H1 (cell line): Measurements from ENCODE around the gene NTN1. TPM values are rescaled to one million over a fixed set of nuclear protein-coding genes. Genes with fewer than 3 reads are reported as not detected.
A peak's percentile ranks its signal among the peaks of the same experiment; 100 is the strongest.

ENCODE experiments used
- CTCF ChIA-PET: fragments of 300-600 bp; sonication (Branson Sonifier 250); formaldehyde crosslinking; loops from one replicate; lab custom pipeline; 2021; ENCODE audit not compliant: partially characterized antibody; lab: Charles Lee
- POLR2A ChIA-PET: fragments of 300-600 bp; sonication (Branson Sonifier 250); formaldehyde crosslinking; loops from one replicate; lab custom pipeline; 2021; ENCODE audit warnings: inconsistent platforms; ENCODE audit not compliant: partially characterized antibody; lab: Charles Lee
- DNase-seq, 2 experiments: peaks; one replicate each; pipeline versions ENCODE4 v3.0.0 to v3.0.0-alpha.2; 2010 to 2022; ENCODE audit warnings: low spot score in 2 of 2, low read depth in 1 of 2, mixed read lengths in 1 of 2
- FAIRE-seq: peaks from 2 replicates; lab custom pipeline; 2011; peaks lifted over from hg19 to GRCh38; lab: Jason Lieb, UNC
- H2AFZ ChIP-seq: 2 replicates; pipeline ENCODE4 v1.8.1; 2012; ENCODE audit warnings: low read length, inconsistent platforms
- H2AK5ac ChIP-seq: 2 replicates; pipeline ENCODE4 v1.6.1; 2013; ENCODE audit warnings: low read depth, low read length
- H2BK120ac ChIP-seq: replicated peaks from 2 replicates; pipeline ENCODE3; 2013; ENCODE audit warnings: low read depth, low read length, inconsistent platforms
- H2BK12ac ChIP-seq: 2 replicates; pipeline ENCODE4 v1.6.1; 2013; ENCODE audit warnings: low read depth, low read length
- H2BK15ac ChIP-seq: 2 replicates; pipeline ENCODE4 v1.6.1; 2013; ENCODE audit warnings: low read length
- H2BK20ac ChIP-seq: 2 replicates; pipeline ENCODE4 v1.6.1; 2013; ENCODE audit warnings: low read length
- H2BK5ac ChIP-seq: 2 replicates; pipeline ENCODE4 v1.6.1; 2013; ENCODE audit warnings: low read depth, low read length
- H3K14ac ChIP-seq: 2 replicates; pipeline ENCODE4 v1.6.1; 2013; ENCODE audit warnings: inconsistent platforms; ENCODE audit not compliant: insufficient read length
- H3K18ac ChIP-seq: 2 replicates; pipeline ENCODE4 v1.6.1; 2013; ENCODE audit warnings: low read length; ENCODE audit errors: extremely low read depth
- H3K23ac ChIP-seq: 2 replicates; pipeline ENCODE4 v1.6.1; 2013; ENCODE audit warnings: inconsistent platforms; ENCODE audit not compliant: insufficient read length
- H3K23me2 ChIP-seq: 2 replicates; pipeline ENCODE4 v1.6.1; 2013; ENCODE audit warnings: low read depth, low read length
- H3K27ac ChIP-seq: 2 replicates; pipeline ENCODE4 v1.6.1; 2011; ENCODE audit warnings: low read depth, low read length, inconsistent platforms
- H3K27me3 ChIP-seq, 4 experiments: replicated peaks in 1 of 4; 1 replicate in 1 of 4; 2 replicates in 3 of 4; pipeline versions ENCODE4 v1.6.1 to v1.8.1; 2011 to 2013; ENCODE audit warnings: low read length in 3 of 4, mild to moderate bottlenecking in 3 of 4, inconsistent platforms in 2 of 4, mixed read lengths in 2 of 4, moderate library complexity in 1 of 4; ENCODE audit not compliant: control insufficient read depth in 3 of 4, insufficient read depth in 3 of 4; ENCODE audit errors: extremely low read depth in 1 of 4
- H3K36me3 ChIP-seq, 4 experiments: 2 replicates each; pipeline versions ENCODE4 v1.6.1 to v1.8.1; 2011 to 2013; ENCODE audit warnings: mild to moderate bottlenecking in 4 of 4, low read length in 3 of 4, moderate library complexity in 2 of 4, control low read depth in 1 of 4, inconsistent platforms in 1 of 4; ENCODE audit not compliant: insufficient read depth in 4 of 4, control insufficient read depth in 2 of 4
- H3K4ac ChIP-seq: replicated peaks from 2 replicates; pipeline ENCODE3; 2013; ENCODE audit warnings: low read length, low read depth, mixed read lengths, inconsistent platforms; ENCODE audit not compliant: insufficient read length
- H3K4me1 ChIP-seq, 4 experiments: replicated peaks in 1 of 4; 1 replicate in 1 of 4; 2 replicates in 3 of 4; pipeline versions ENCODE4 v1.6.1 to v1.8.1; 2011 to 2013; ENCODE audit warnings: low read length in 3 of 4, inconsistent platforms in 2 of 4, mixed read lengths in 1 of 4; ENCODE audit not compliant: insufficient read depth in 4 of 4, control insufficient read depth in 3 of 4
- H3K4me2 ChIP-seq, 2 experiments: 2 replicates each; pipeline versions ENCODE4 v1.6.1 to v1.8.1; 2011 to 2013; ENCODE audit warnings: low read depth in 2 of 2, low read length in 2 of 2, control low read depth in 1 of 2, inconsistent platforms in 1 of 2, mild to moderate bottlenecking in 1 of 2; ENCODE audit not compliant: insufficient read depth in 1 of 2
- H3K4me3 ChIP-seq, 4 experiments: fragments of 200-600, 300-600 bp in 1 of 4; sonication (generic), shearing (Covaris generic), sonication (Bioruptor Twin) in 1 of 4; 2 replicates each; pipeline versions ENCODE4 v1.5.1 to v1.8.1; 2011 to 2016; ENCODE audit warnings: low read length in 4 of 4, low read depth in 3 of 4, control low read depth in 2 of 4, inconsistent platforms in 2 of 4, mild to moderate bottlenecking in 2 of 4, mixed read lengths in 1 of 4, moderate library complexity in 1 of 4; ENCODE audit not compliant: insufficient read depth in 2 of 4; ENCODE audit errors: extremely low read depth in 1 of 4
- H3K56ac ChIP-seq: replicated peaks from 2 replicates; pipeline ENCODE3; 2013; ENCODE audit warnings: low read depth, mild to moderate bottlenecking, mixed read lengths, low read length, inconsistent platforms; ENCODE audit not compliant: insufficient read length
- H3K79me1 ChIP-seq: 2 replicates; pipeline ENCODE4 v1.6.1; 2013; ENCODE audit warnings: low read depth, low read length, control low read depth
- H3K79me2 ChIP-seq, 2 experiments: 2 replicates each; pipeline versions ENCODE4 v1.6.1 to v1.8.1; 2012 to 2013; ENCODE audit warnings: low read length in 2 of 2, mild to moderate bottlenecking in 2 of 2, inconsistent platforms in 1 of 2; ENCODE audit not compliant: insufficient read depth in 2 of 2, control insufficient read depth in 1 of 2
- H3K9ac ChIP-seq, 4 experiments: replicated peaks in 1 of 4; 1 replicate in 1 of 4; 2 replicates in 3 of 4; pipeline versions ENCODE4 v1.6.1 to v1.8.1; 2011 to 2013; ENCODE audit warnings: low read depth in 3 of 4, low read length in 3 of 4, control low read depth in 2 of 4, mild to moderate bottlenecking in 2 of 4, moderate library complexity in 2 of 4, inconsistent platforms in 1 of 4; ENCODE audit errors: extremely low read depth in 1 of 4
- H3K9me3 ChIP-seq, 2 experiments: 2 replicates each; pipeline versions ENCODE4 v1.6.1 to v1.8.1; 2012 to 2013; ENCODE audit warnings: mild to moderate bottlenecking in 2 of 2, moderate library complexity in 2 of 2, control low read depth in 1 of 2, inconsistent platforms in 1 of 2, low read depth in 1 of 2, low read length in 1 of 2, mixed read lengths in 1 of 2; ENCODE audit not compliant: insufficient read depth in 2 of 2
- H4K20me1 ChIP-seq, 2 experiments: replicated peaks in 1 of 2; 2 replicates each; pipeline versions ENCODE3 to v1.8.1; 2011 to 2013; ENCODE audit warnings: inconsistent platforms in 2 of 2, low read length in 2 of 2, mild to moderate bottlenecking in 1 of 2; ENCODE audit not compliant: insufficient read depth in 2 of 2, control insufficient read depth in 1 of 2
- H4K5ac ChIP-seq: 2 replicates; pipeline ENCODE4 v1.6.1; 2013; ENCODE audit warnings: low read length, low read depth, mixed read lengths, inconsistent platforms; ENCODE audit not compliant: insufficient read length
- H4K8ac ChIP-seq: 2 replicates; pipeline ENCODE4 v1.8.0; 2013; ENCODE audit warnings: mild to moderate bottlenecking, moderate library complexity, low read length, inconsistent platforms; ENCODE audit not compliant: insufficient read depth; ENCODE audit errors: extremely low read depth
- H4K91ac ChIP-seq: replicated peaks from 2 replicates; pipeline ENCODE3; 2013; ENCODE audit warnings: low read length, mixed read lengths, inconsistent platforms; ENCODE audit not compliant: insufficient read length
- CTCF ChIP-seq, 3 experiments: IDR thresholded peaks; 1 replicate in 2 of 3; 2 replicates in 1 of 3; pipeline versions ENCODE4 v1.5.1 to v1.6.1; 2011; ENCODE audit warnings: low read length in 3 of 3, mild to moderate bottlenecking in 3 of 3, inconsistent platforms in 2 of 3, low read depth in 1 of 3, moderate library complexity in 1 of 3; ENCODE audit not compliant: insufficient read depth in 1 of 3; ENCODE audit errors: control extremely low read depth in 1 of 3
- EZH2 ChIP-seq: fragments of 200-600 bp; sonication (generic); IDR thresholded peaks from 2 replicates; pipeline ENCODE4 v1.7.1; 2012; ENCODE audit warnings: low read depth, mild to moderate bottlenecking, moderate library complexity, low read length, inconsistent platforms; ENCODE audit not compliant: severe bottlenecking
- FOSL1 ChIP-seq: IDR thresholded peaks from 2 replicates; pipeline ENCODE4 v1.6.1; 2011; ENCODE audit warnings: mild to moderate bottlenecking, low read depth, low read length, moderate library complexity; ENCODE audit not compliant: insufficient read depth
- KDM5A ChIP-seq: fragments of 200-600 bp; IDR thresholded peaks from 2 replicates; pipeline ENCODE4 v1.7.1; 2012; ENCODE audit warnings: mild to moderate bottlenecking, low read length, inconsistent platforms, mixed read lengths
- NANOG ChIP-seq: IDR thresholded peaks from 2 replicates; pipeline ENCODE4 v1.6.1; 2011; ENCODE audit warnings: low read length, low read depth, mild to moderate bottlenecking, inconsistent platforms; ENCODE audit not compliant: insufficient read depth, poor library complexity, severe bottlenecking
- RAD21 ChIP-seq, 2 experiments: IDR thresholded peaks in 1 of 2; conservative IDR thresholded peaks in 1 of 2; 2 replicates each; pipeline ENCODE4 v1.6.1; 2011; ENCODE audit warnings: low read depth in 2 of 2, low read length in 2 of 2, improper control_type of control experiment in 1 of 2, inconsistent platforms in 1 of 2, mild to moderate bottlenecking in 1 of 2, moderate library complexity in 1 of 2
- TAF1 ChIP-seq: IDR thresholded peaks from 2 replicates; pipeline ENCODE4 v1.6.1; 2011; ENCODE audit warnings: mild to moderate bottlenecking, low read depth, low read length
- WGBS, 2 experiments: shearing (Covaris generic) in 1 of 2; methylation state at CpG; one replicate each; pipeline versions ENCODE4 v1.1.6 to v1.1.7; 2013 to 2015; ENCODE audit warnings: low lambda C conversion rate in 2 of 2, mixed read lengths in 2 of 2, inconsistent platforms in 1 of 2, low coverage in 1 of 2, missing lambda C conversion rate in 1 of 2; ENCODE audit not compliant: insufficient replicate concordance in 2 of 2, insufficient coverage in 1 of 2, insufficient read length in 1 of 2; ENCODE audit errors: extremely low coverage in 1 of 2, missing lambda C conversion rate in 1 of 2; 5-methylcytosine and 5-hydroxymethylcytosine counted together
- polyA plus RNA-seq, 7 experiments: library from polyadenylated mRNA; depleted of rRNA in 3 of 7; stranded (reverse) in 5 of 7; unstranded in 2 of 7; fragments of >200 nt in 5 of 7; fragments of 200-250 nt in 2 of 7; gene quantifications; 1 replicate in 5 of 7; 2 replicates in 1 of 7; 4 replicates in 1 of 7; pipeline versions ENCODE4 v1.2.1 to v1.2.3, GENCODE V29; 2011 to 2013; ENCODE audit warnings: missing spikeins in 2 of 7, mixed read lengths in 2 of 7
- total RNA-seq: library from RNA; stranded (reverse); fragmentation: NEBNext Ultra II Directional; extraction: Animal tissue kit (Norgen Biotek cat#: 25700); gene quantifications from 2 replicates; pipeline ENCODE4 v1.2.1, GENCODE V29; 2021

NTN1 gene
- total and polyA plus RNA-seq, 2 of the 8 experiments (the other 6 are each of a cell fraction or from before 2014, with no cell fraction given) = 2.0 to 2.3 TPM

- FAIRE-seq (no peak), DNase-seq (peak in 1 of 2 experiments; percentile 72)
- 2% methylated on average over 44 of the region's 69 CpGs; no CpG with 5 or more reads in 1 of the 2 experiments for WGBS, 2 experiments
- Histone ChIP-seq H3K79me2 (no peaks in the 10 kb centered on the region), H2AFZ (no peak overlapping the region), H4K20me1 (peaks cover 2 to 6% of the 10 kb centered on the region in 2 experiments), H4K91ac (no peak overlapping the region), H3K9ac (no peak overlapping the region), H2BK120ac (no peak overlapping the region), H3K9me3 (peaks cover 0 to 4% of the 10 kb centered on the region in 2 experiments; a peak in 1 of 4 replicates), H3K4ac (no peak overlapping the region), H2BK12ac (no peak overlapping the region), H3K4me2 (peak overlapping the region; percentile 80 to 82), H3K36me3 (peaks cover 0 to 5% (median 0%) of the 10 kb centered on the region in 4 experiments; a peak in 1 of 8 replicates), H3K79me1 (no peaks in the 10 kb centered on the region), H3K4me1 (peaks cover 6 to 17% (median 10%) of the 10 kb centered on the region in 4 experiments), H3K27me3 (peaks cover 56 to 66% (median 59%) of the 10 kb centered on the region in 4 experiments), H3K56ac (no peak overlapping the region), H4K5ac (no peak overlapping the region), H3K4me3 (peak overlapping the region; percentile 15 to 61 (median 28); a peak in 6 of 8 replicates), H4K8ac (no peak overlapping the region), H2BK15ac (0 out of 2 replicates have a peak overlapping the region, but pooled peaks have one; percentile 12), H3K18ac (no peak overlapping the region; the same call in 1 of the 2 replicates), H3K23me2 (peaks cover 8% of the 10 kb centered on the region; the same call in 1 of the 2 replicates), H3K27ac (no peak overlapping the region), H3K23ac (no peak overlapping the region), H2BK5ac (no peak overlapping the region), H2AK5ac (no peak overlapping the region), H2BK20ac (no peak overlapping the region), H3K14ac (no peak overlapping the region)
- ChIA-PET POLR2A (interaction anchor here (0.5 to 1.6 kb wide), 3 partner anchors 16 to 482 kb away, joined by 3 to 4 read pairs (median 3); partner anchors contain the start of gene NTN1), CTCF (interaction anchor here (0.7 to 4.5 kb wide), 21 partner anchors 9 to 658 kb away, joined by 3 to 38 read pairs (median 4); partner anchors contain the start of gene NTN1)
- TF ChIP-seq TAF1 = no peak
- TF ChIP-seq EZH2 = peak; percentile 80
- TF ChIP-seq KDM5A = no peak
- no peak for TF ChIP-seq FOSL1
- peak; percentile 13 to 33 (median 22); a peak in 3 of 4 replicates for TF ChIP-seq CTCF (IDR thresholded peaks at IDR 0.05; ENCODE audit: control extremely low read depth in 1 of 3, insufficient read depth in 1 of 3, low read depth in 1 of 3, low read length in 3 of 3)
- TF ChIP-seq RAD21 (IDR thresholded peaks at IDR 0.05 in 1 of 2, conservative IDR thresholded peaks at IDR 0.05 in 1 of 2; ENCODE audit: low read depth in 2 of 2, low read length in 2 of 2) = 0 out of 4 replicates have a peak, but pooled peaks of 1 of the 2 experiments have one; percentile 1
- TF ChIP-seq NANOG = no peak
Observed at GRCh38 chr17:9002606-9003354, 18.5 kb upstream of the NTN1 start.
